Activated CD4-positive, alpha-beta T cell treated with anti-CD3 and anti-CD28 coated beads for 36 hours (primary cell): ENCODE results near the gene DNM2. TPM values are rescaled to one million over a fixed set of nuclear protein-coding genes. Genes with fewer than 3 reads are reported as not detected.

Source experiments
- ATAC-seq: fragments of 200-7000 bp; cut with Tn5 transposase; one replicate; pipeline ENCODE4 v1.10.0; 2021; ENCODE audit warnings: mild to moderate bottlenecking, moderate library complexity
- CTCF ChIA-PET: fragments of 350-600 bp; sonication (Branson Sonifier 250); formaldehyde crosslinking; loops from one replicate; lab custom pipeline; 2021; ENCODE audit warnings: antibody characterized with exemption; lab: Charles Lee
- POLR2A ChIA-PET: fragments of 350-600 bp; sonication (Branson Sonifier 250); formaldehyde crosslinking; loops from one replicate; lab custom pipeline; 2021; ENCODE audit warnings: antibody characterized with exemption, inconsistent platforms; lab: Charles Lee
- DNase-seq: peaks from one replicate; pipeline ENCODE4 v3.0.0-alpha.2; 2020
- H3K27ac Mint-ChIP-seq: one replicate; pipeline ENCODE4 v1.8.0; 2021; ENCODE audit warnings: mixed read lengths
- H3K27me3 Mint-ChIP-seq: one replicate; pipeline ENCODE4 v1.8.0; 2021; ENCODE audit warnings: mixed read lengths
- H3K36me3 Mint-ChIP-seq: one replicate; pipeline ENCODE4 v1.8.0; 2021; ENCODE audit warnings: low read depth, mixed read lengths
- H3K4me1 Mint-ChIP-seq: one replicate; pipeline ENCODE4 v1.8.0; 2021; ENCODE audit warnings: mixed read lengths
- H3K4me3 Mint-ChIP-seq: one replicate; pipeline ENCODE4 v1.8.0; 2021; ENCODE audit warnings: mild to moderate bottlenecking, moderate library complexity, mixed read lengths
- H3K9me3 Mint-ChIP-seq: one replicate; pipeline ENCODE4 v1.8.0; 2021; ENCODE audit warnings: low read depth, mixed read lengths
- intact Hi-C, 2 experiments: fragments of 100-400 bp; cut with DNase I in 1 of 2; cut with micrococcal nuclease in 1 of 2; formaldehyde crosslinking; loops; one replicate each; pipeline versions ENCODE4 v1.14.2 to v1.15.1; 2022 to 2024; cut with DNase I, micrococcal nuclease
- total RNA-seq, 2 experiments: library from RNA; stranded (reverse); gene quantifications; one replicate each; pipeline ENCODE4 v1.2.3, GENCODE V29; 2021

DNM2 gene
- total RNA-seq, 2 experiments from 2014 or later: 167 to 185 TPM

- Mint-ChIP-seq H3K4me3 (no peak overlapping the region), H3K36me3 (peaks cover 27% of the 10 kb centered on the region), H3K4me1 (no peaks in the 10 kb centered on the region), H3K9me3 (no peaks in the 10 kb centered on the region), H3K27me3 (no peaks in the 10 kb centered on the region), H3K27ac (no peak overlapping the region)
- no peak for ATAC-seq
- CTCF ChIA-PET: interaction anchor here (1.0 kb wide), 1 partner anchor 411 kb away, joined by 3 read pairs; no protein-coding TSS in a partner anchor
- intact Hi-C loops: no loop called here
- no peak for DNase-seq
- POLR2A ChIA-PET: no interaction called here
Measured at GRCh38 chr19:10826846-10827245, 109.0 kb downstream of the DNM2 start.

GRCh38 chr19:10828981-10829821, 111.3 kb downstream of the DNM2 start:
- peak; percentile 49 for ATAC-seq
- peak; percentile 37 for DNase-seq
- Mint-ChIP-seq H3K27ac (no peak overlapping the region), H3K4me3 (no peak overlapping the region), H3K4me1 (no peaks in the 10 kb centered on the region), H3K36me3 (peaks cover 23% of the 10 kb centered on the region), H3K9me3 (no peaks in the 10 kb centered on the region), H3K27me3 (no peaks in the 10 kb centered on the region)
- ChIA-PET CTCF (interaction anchor here (1.1 to 1.3 kb wide), 3 partner anchors 11 to 112 kb away, joined by 3 to 5 read pairs (median 5); partner anchors contain the start of gene DNM2), POLR2A (interaction anchor here (0.6 kb wide), 1 partner anchor 262 kb away, joined by 4 read pairs; no protein-coding TSS in a partner anchor)
- intact Hi-C loops: loop anchor here in 1 of 2 experiments (2.0 kb wide), 1 partner anchor 28 kb away; no protein-coding TSS in a partner anchor

DNA sequence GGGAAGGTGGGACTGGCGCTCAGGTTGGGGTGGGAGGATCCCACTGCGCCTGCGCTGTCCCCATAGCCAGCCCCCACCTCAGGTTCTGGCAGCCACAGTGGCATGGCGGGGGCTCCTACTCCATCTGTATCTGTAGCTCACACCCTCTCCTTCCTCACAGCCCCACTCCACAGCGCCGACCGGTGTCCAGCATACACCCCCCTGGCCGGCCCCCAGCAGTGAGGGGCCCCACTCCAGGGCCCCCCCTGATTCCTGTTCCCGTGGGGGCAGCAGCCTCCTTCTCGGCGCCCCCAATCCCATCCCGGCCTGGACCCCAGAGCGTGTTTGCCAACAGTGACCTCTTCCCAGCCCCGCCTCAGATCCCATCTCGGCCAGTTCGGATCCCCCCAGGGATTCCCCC, 112.1 kb downstream of the DNM2 start:
- H3K27me3 Mint-ChIP-seq: no peaks in the 10 kb centered on the region
- intact Hi-C loops: loop anchor here in 1 of 2 experiments (2.0 kb wide), 1 partner anchor 29 kb away; no protein-coding TSS in a partner anchor
- POLR2A ChIA-PET: interaction anchor here (0.5 kb wide), 1 partner anchor 24 kb away, joined by 13 read pairs; no protein-coding TSS in a partner anchor
- H3K4me1 Mint-ChIP-seq: no peaks in the 10 kb centered on the region
- CTCF ChIA-PET: no interaction called here
- H3K9me3 Mint-ChIP-seq: no peaks in the 10 kb centered on the region
- H3K36me3 Mint-ChIP-seq: peaks cover 16% of the 10 kb centered on the region
- ATAC-seq (no peak), DNase-seq (no peak)
- no peak overlapping the region for H3K4me3 Mint-ChIP-seq
- H3K27ac Mint-ChIP-seq: no peak overlapping the region

DNA sequence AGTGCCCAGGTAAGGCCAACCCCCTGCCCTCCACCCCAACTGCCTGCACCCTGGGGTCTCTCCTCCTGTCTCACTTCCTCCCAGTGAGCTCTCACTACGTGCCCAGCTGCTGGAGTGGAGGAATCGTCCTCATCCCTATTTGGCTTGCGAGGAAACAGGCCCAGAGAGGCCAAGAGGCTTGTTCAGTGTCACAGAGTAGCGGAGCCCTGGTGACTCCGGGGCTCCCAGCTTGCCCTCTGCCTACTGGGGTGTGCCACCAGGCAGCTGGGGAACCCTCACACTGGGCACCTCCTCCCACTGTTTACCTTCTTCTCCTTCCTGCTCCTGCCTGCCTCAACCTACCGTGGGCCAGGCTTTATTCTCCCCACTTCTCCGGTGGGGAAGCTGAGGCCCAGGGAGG, 112.5 kb downstream of the DNM2 start:
- DNase-seq (no peak), ATAC-seq (no peak)
- CTCF ChIA-PET: interaction anchor here (0.7 kb wide), 1 partner anchor 50 kb away, joined by 3 read pairs; no protein-coding TSS in a partner anchor
- no peak overlapping the region for H3K27ac Mint-ChIP-seq
- POLR2A ChIA-PET: interaction anchor here (0.5 kb wide), 1 partner anchor 23 kb away, joined by 13 read pairs; no protein-coding TSS in a partner anchor
- peaks cover 14% of the 10 kb centered on the region for H3K36me3 Mint-ChIP-seq
- no peaks in the 10 kb centered on the region for H3K9me3 Mint-ChIP-seq
- H3K4me1 Mint-ChIP-seq: peaks cover under 1% of the 10 kb centered on the region
- no peak overlapping the region for H3K4me3 Mint-ChIP-seq
- intact Hi-C loops: no loop called here
- no peaks in the 10 kb centered on the region for H3K27me3 Mint-ChIP-seq

GRCh38 chr19:10830931-10831779, 113.3 kb downstream of the DNM2 start:
- Mint-ChIP-seq H3K4me3 (no peak overlapping the region), H3K4me1 (peaks cover 4% of the 10 kb centered on the region), H3K36me3 (peaks cover 11% of the 10 kb centered on the region), H3K27ac (no peak overlapping the region), H3K27me3 (no peaks in the 10 kb centered on the region), H3K9me3 (no peaks in the 10 kb centered on the region)
- DNase-seq: no peak
- ATAC-seq: no peak
- POLR2A ChIA-PET: no interaction called here
- intact Hi-C loops: no loop called here
- CTCF ChIA-PET: interaction anchor here (0.5 to 0.7 kb wide), 2 partner anchors 24 to 50 kb away, joined by 3 to 4 read pairs; no protein-coding TSS in a partner anchor

- no peaks in the 10 kb centered on the region for H3K27me3 Mint-ChIP-seq
- no peak overlapping the region for H3K4me3 Mint-ChIP-seq
- DNase-seq (no peak), ATAC-seq (no peak)
- intact Hi-C loops: no loop called here
- H3K27ac Mint-ChIP-seq: no peak overlapping the region
- H3K4me1 Mint-ChIP-seq: peaks cover 15% of the 10 kb centered on the region
- H3K36me3 Mint-ChIP-seq: peaks cover 10% of the 10 kb centered on the region
- ChIA-PET POLR2A (no interaction called here), CTCF (interaction anchor here (0.6 kb wide), 1 partner anchor 36 kb away, joined by 3 read pairs; no protein-coding TSS in a partner anchor)
- peaks cover 4% of the 10 kb centered on the region for H3K9me3 Mint-ChIP-seq
Measured at GRCh38 chr19:10831987-10832938, 114.4 kb downstream of the DNM2 start.

DNA sequence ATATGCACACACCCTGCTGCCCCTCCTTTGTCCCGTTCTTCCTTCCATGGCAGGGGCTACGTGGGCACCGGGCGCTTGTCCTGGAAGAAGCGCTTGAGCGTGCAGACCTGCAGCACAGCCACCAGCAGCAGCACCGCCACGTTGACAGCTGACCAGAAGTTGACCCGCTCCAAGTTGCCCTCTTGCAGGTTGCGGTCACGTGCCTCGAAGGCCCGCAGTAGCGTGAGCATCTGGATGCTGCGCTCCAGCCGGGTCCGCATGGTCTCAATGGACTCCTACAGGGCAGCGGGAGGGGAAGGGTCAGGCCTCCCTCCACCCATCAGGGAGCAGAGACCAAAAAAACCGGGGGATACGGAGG, 115.0 kb downstream of the DNM2 start:
- H3K27ac Mint-ChIP-seq: no peak overlapping the region
- intact Hi-C loops: no loop called here
- no peak for ATAC-seq
- peaks cover 10% of the 10 kb centered on the region for H3K36me3 Mint-ChIP-seq
- CTCF ChIA-PET: no interaction called here
- H3K4me3 Mint-ChIP-seq: no peak overlapping the region
- no peak for DNase-seq
- H3K9me3 Mint-ChIP-seq: peaks cover 4% of the 10 kb centered on the region
- peaks cover 15% of the 10 kb centered on the region for H3K4me1 Mint-ChIP-seq
- no peaks in the 10 kb centered on the region for H3K27me3 Mint-ChIP-seq
- POLR2A ChIA-PET: no interaction called here

DNA sequence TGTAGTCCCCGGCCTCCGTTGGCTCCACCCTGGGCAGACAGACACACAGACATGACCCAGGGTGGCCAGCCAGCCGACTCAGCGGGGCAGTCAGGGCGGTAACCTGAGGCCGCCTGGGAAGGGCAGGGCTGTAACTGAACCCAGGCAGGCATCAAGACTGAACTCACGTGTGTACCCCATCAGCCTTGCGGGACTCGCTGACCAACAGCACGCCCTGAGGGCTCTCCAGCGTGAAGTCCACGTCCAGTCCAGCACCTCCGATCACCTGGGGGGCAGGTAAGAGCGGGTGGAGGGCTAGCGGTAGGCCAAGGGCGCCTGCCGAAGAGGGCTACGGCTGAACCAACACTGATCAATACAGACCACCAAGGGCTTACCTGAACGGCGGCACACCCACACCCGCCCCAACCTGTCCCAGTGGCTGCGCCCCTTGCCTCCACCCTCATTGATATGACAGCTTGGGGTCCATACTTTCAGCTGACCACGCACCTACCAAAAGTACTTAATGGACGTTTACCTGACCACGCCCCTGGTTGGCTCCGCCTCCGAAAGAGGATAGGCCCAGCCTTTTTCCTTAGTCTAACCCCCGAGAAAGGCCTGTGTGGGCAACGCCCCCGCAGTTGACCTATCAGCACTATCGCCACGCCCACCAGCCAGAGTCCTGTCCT, 117.3 kb downstream of the DNM2 start:
- peak overlapping the region; percentile 94 for H3K4me3 Mint-ChIP-seq
- ATAC-seq (no peak), DNase-seq (no peak)
- no peaks in the 10 kb centered on the region for H3K27me3 Mint-ChIP-seq
- CTCF ChIA-PET: interaction anchor here (0.7 to 6.3 kb wide), 10 partner anchors 23 to 135 kb away, joined by 3 to 59 read pairs (median 5); partner anchors contain the start of genes CARM1 and DNM2
- peaks cover 10% of the 10 kb centered on the region for H3K36me3 Mint-ChIP-seq
- H3K27ac Mint-ChIP-seq: peak overlapping the region; percentile 99
- peaks cover 4% of the 10 kb centered on the region for H3K9me3 Mint-ChIP-seq
- POLR2A ChIA-PET: interaction anchor here (0.6 to 3.4 kb wide), 10 partner anchors 9 to 363 kb away, joined by 3 to 21 read pairs (median 4); partner anchors contain the start of genes CARM1, DNM2 and LDLR
- intact Hi-C loops: loop anchor here in 1 of 2 experiments (1.0 to 2.0 kb wide), 4 partner anchors 118 to 374 kb away; partner anchors contain the start of gene KANK2
- H3K4me1 Mint-ChIP-seq: peaks cover 15% of the 10 kb centered on the region

GRCh38 chr19:10835754-10836478, 118.0 kb downstream of the DNM2 start, which contains the start of gene TMED1:
TMED1 (minus strand) TSS chr19:10836212; CDS start chr19:10836191, 21 bp downstream.
- Mint-ChIP-seq H3K36me3 (peaks cover 10% of the 10 kb centered on the region), H3K27me3 (no peaks in the 10 kb centered on the region), H3K27ac (peak within 1 kb of the TSS; percentile 99), H3K9me3 (peaks cover 4% of the 10 kb centered on the region), H3K4me3 (peak within 1 kb of the TSS; percentile 94), H3K4me1 (peaks cover 15% of the 10 kb centered on the region)
- DNase-seq: peak; percentile 99
- ChIA-PET POLR2A (interaction anchor here (0.5 to 3.4 kb wide), 16 partner anchors 8 to 565 kb away, joined by 3 to 21 read pairs (median 4); partner anchors contain the start of genes CARM1, DNM2, ICAM1 and LDLR), CTCF (interaction anchor here (0.6 to 6.3 kb wide), 21 partner anchors 14 to 269 kb away, joined by 3 to 59 read pairs (median 4); partner anchors contain the start of genes CARM1, DNM2 and QTRT1)
- intact Hi-C loops: loop anchor here (1.0 to 2.0 kb wide), 13 partner anchors 35 to 503 kb away; partner anchors contain the start of genes CARM1 (in 2 of the 2), ILF3 (in 1 of the 2), KANK2 (in 1 of the 2) and KRI1 (in 1 of the 2)
- ATAC-seq: peak; percentile 93
